ENCODE measurements around the gene ZNF25. TPM values are rescaled to one million over a fixed set of nuclear protein-coding genes. Genes with fewer than 3 reads are reported as not detected.
"Not testable (repeated sequence)": the region's sequence is repeated elsewhere in the genome, so short reads cannot be mapped to it uniquely, and the experiment has no call there.

Gene ZNF25
- total and polyA plus RNA-seq, 7 donors = 7.3 to 28.0 (median 18.7) TPM

DNA sequence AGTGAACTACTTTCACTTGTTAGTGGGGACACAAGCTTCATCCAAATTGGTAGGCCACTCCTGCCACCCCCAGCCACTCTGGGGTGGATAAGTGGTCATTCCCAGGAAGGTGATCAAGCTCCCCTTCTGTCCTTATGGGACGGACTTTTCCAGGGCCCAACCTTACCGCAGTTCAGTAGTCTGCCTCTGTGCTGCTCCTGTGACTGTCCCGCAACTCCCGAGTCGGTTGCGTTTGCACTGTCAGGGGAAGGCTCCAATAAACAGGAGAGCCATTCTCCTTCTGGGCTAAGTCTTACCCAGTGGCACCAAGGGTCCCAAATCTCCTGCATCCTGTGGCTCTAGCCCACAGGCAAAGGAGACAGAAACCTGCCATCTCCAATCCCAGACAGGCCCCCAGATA is 26.6 kb upstream of the ZNF25 start:
- TF ChIP-seq, protein P1, sequence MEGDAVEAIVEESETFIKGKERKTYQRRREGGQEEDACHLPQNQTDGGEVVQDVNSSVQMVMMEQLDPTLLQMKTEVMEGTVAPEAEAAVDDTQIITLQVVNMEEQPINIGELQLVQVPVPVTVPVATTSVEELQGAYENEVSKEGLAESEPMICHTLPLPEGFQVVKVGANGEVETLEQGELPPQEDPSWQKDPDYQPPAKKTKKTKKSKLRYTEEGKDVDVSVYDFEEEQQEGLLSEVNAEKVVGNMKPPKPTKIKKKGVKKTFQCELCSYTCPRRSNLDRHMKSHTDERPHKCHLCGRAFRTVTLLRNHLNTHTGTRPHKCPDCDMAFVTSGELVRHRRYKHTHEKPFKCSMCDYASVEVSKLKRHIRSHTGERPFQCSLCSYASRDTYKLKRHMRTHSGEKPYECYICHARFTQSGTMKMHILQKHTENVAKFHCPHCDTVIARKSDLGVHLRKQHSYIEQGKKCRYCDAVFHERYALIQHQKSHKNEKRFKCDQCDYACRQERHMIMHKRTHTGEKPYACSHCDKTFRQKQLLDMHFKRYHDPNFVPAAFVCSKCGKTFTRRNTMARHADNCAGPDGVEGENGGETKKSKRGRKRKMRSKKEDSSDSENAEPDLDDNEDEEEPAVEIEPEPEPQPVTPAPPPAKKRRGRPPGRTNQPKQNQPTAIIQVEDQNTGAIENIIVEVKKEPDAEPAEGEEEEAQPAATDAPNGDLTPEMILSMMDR (IDR thresholded peaks at IDR 0.05) = no peak
- ATAC-seq (no peak), DNase-seq (no peak)
- no peaks in the 10 kb centered on the region for H3K4me1 ChIP-seq
- H3K27me3 ChIP-seq (ENCODE audit: insufficient read depth in 3 of 3, low read length in 2 of 3) = no peaks in the 10 kb centered on the region
- WGBS, 3 donors = 92 to 94% (median 93%) methylated on average over 6 of the region's 6 CpGs
- H3K4me3 ChIP-seq = no peak overlapping the region
- intact Hi-C loops (cut with DNase I) = no loop called here
- H3K27ac ChIP-seq = no peak overlapping the region
- no peaks in the 10 kb centered on the region for H3K36me3 ChIP-seq (ENCODE audit: insufficient read depth in 1 of 2, low read depth in 1 of 2)
- H3K9me3 ChIP-seq = no peaks in the 10 kb centered on the region

DNA sequence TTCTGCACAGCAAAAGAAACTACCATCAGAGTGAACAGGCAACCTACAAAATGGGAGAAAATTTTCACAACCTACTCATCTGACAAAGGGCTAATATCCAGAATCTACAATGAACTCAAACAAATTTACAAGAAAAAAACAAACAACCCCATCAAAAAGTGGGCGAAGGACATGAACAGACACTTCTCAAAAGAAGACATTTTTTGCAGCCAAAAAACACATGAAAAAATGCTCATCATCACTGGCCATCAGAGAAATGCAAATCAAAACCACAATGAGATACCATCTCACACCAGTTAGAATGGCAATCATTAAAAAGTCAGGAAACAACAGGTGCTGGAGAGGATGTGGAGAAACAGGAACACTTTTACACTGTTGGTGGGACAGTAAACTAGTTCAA is 24.0 kb upstream of the ZNF25 start:
- H3K27ac ChIP-seq; H3K4me1 ChIP-seq; H3K4me3 ChIP-seq; H3K36me3 ChIP-seq (ENCODE audit: insufficient read depth in 1 of 2, low read depth in 1 of 2); DNase-seq; ATAC-seq; H3K9me3 ChIP-seq; intact Hi-C loops (cut with DNase I); H3K27me3 ChIP-seq (ENCODE audit: insufficient read depth in 3 of 3, low read length in 2 of 3): not testable (repeated sequence)
- 93 to 97% (median 95%) methylated on average over 1 of the region's 1 CpG for WGBS, 3 donors

DNA sequence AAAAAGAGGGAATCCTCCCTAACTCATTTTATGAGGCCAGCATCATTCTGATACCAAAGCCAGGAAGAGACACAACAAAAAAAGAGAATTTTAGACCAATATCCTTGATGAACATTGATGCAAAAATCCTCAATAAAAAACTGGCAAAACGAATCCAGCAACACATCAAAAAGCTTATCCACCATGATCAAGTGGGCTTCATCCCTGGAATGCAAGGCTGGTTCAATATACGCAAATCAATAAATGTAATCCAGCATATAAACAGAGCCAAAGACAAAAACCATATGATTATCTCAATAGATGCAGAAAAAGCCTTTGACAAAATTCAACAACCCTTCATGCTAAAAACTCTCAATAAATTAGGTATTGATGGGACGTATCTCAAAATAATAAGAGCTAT is 22.5 kb upstream of the ZNF25 start:
- H3K4me3 ChIP-seq; H3K9me3 ChIP-seq; H3K27me3 ChIP-seq (ENCODE audit: insufficient read depth in 3 of 3, low read length in 2 of 3); ATAC-seq; intact Hi-C loops (cut with DNase I); H3K36me3 ChIP-seq (ENCODE audit: insufficient read depth in 1 of 2, low read depth in 1 of 2); H3K4me1 ChIP-seq; H3K27ac ChIP-seq; DNase-seq: not testable (repeated sequence)
- 52 to 66% (median 64%) methylated on average over 1 to 2 of the region's 3 CpGs for WGBS, 3 donors

DNA sequence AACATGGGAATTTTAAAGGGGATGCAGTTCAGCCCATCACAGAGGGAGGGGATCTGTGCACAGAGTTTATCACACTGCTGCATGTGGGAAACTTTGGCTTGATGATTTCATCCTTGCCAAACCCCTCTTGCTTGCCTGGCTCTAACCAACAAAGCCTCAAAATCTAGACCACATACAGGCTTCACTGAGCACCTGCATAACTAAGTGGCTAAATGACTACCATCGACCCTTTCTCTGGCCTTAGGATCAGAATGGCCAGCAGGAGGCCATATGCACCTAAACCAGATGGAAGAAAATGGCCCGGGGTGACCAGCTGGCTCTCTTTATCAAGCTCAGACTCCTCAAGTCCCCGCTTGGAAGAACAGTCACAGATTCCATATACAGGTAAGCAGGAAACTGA is 15.6 kb upstream of the ZNF25 start:
- H3K27me3 ChIP-seq (ENCODE audit: insufficient read depth in 3 of 3, low read length in 2 of 3) = no peaks in the 10 kb centered on the region
- no peak overlapping the region for H3K27ac ChIP-seq
- H3K9me3 ChIP-seq = no peaks in the 10 kb centered on the region
- H3K4me3 ChIP-seq = no peak overlapping the region
- 67 to 71% (median 69%) methylated on average over 3 of the region's 3 CpGs for WGBS, 3 donors
- intact Hi-C loops (cut with DNase I) = no loop called here
- TF ChIP-seq, protein P1 (IDR thresholded peaks at IDR 0.05) = no peak
- ATAC-seq (no peak), DNase-seq (no peak)
- no peaks in the 10 kb centered on the region for H3K4me1 ChIP-seq
- no peaks in the 10 kb centered on the region for H3K36me3 ChIP-seq (ENCODE audit: insufficient read depth in 1 of 2, low read depth in 1 of 2)

GRCh38 chr10:37991655-37992054 is 15.2 kb upstream of the ZNF25 start:
- TF ChIP-seq, protein P1 (IDR thresholded peaks at IDR 0.05) = no peak
- Histone ChIP-seq H3K27me3 (ENCODE audit: insufficient read depth in 3 of 3, low read length in 2 of 3) (no peaks in the 10 kb centered on the region), H3K27ac (no peak overlapping the region), H3K9me3 (no peaks in the 10 kb centered on the region), H3K36me3 (ENCODE audit: insufficient read depth in 1 of 2, low read depth in 1 of 2) (no peaks in the 10 kb centered on the region), H3K4me1 (no peaks in the 10 kb centered on the region), H3K4me3 (no peak overlapping the region)
- ATAC-seq (no peak), DNase-seq (no peak)
- intact Hi-C loops (cut with DNase I) = no loop called here
- 82 to 86% (median 85%) methylated on average over 2 of the region's 2 CpGs for WGBS, 3 donors

DNA sequence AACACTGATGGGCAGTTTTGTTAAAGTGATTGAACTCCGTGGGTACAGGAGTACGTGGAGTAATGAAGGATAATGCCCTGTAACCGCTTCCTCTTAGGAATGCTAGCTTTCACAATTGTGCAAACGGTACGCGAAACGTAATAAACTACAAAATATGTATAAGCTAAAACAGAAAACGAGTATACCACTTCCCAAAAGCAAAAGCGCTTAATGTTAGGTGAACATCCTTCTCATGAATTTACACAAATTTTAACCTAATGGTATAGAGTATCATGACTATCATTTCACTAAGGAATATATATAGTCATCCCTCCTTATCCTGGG is 395 bp upstream of the ZNF25 start:
- TF ChIP-seq, protein P1 (IDR thresholded peaks at IDR 0.05) = no peak
- Histone ChIP-seq H3K4me3 (peak overlapping the region; percentile 77), H3K27ac (peak overlapping the region; percentile 96), H3K9me3 (no peaks in the 10 kb centered on the region), H3K4me1 (peaks cover 5% of the 10 kb centered on the region), H3K27me3 (ENCODE audit: insufficient read depth in 3 of 3, low read length in 2 of 3) (no peaks in the 10 kb centered on the region), H3K36me3 (ENCODE audit: insufficient read depth in 1 of 2, low read depth in 1 of 2) (no peaks in the 10 kb centered on the region)
- 7 to 11% (median 10%) methylated on average over 9 of the region's 9 CpGs for WGBS, 3 donors
- intact Hi-C loops (cut with DNase I) = loop anchor here (1.0 to 10.0 kb wide), 4 partner anchors 32 to 428 kb away; partner anchors contain the start of genes ZNF33A (in 1 of the 2) and ZNF37A (in 1 of the 2)
- DNase-seq = no peak
- ATAC-seq = no peak

Data from psoas muscle (tissue), 8 donors.